Measurements from ENCODE around the gene MYRIP. TPM values are rescaled to one million over a fixed set of nuclear protein-coding genes. Genes with fewer than 3 reads are reported as not detected.

The MYRIP gene
- total RNA-seq, 1 donor from 2014 or later, result 5.9 TPM

DNA sequence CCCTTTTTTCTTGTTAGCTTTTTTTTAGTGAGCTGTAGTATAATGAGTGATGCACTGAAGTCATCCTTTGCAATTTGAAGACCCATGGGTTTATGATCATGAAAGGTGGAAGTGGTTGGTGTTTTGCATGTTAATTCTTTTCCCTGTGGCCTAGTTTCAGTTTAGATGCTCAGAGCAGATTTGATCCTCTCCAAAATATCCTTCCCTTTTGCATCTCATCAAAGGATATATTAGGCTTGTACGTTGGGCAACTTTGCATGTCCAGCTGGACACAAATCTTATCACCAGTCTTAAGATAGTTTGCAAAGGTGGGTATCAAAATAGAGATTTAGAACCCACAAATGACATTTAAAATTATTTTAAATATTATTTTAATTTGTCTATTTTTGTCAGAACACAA is 72.7 kb downstream of the MYRIP start:
- Histone ChIP-seq H3K4me1 (no peaks in the 10 kb centered on the region), H3K36me3 (no peaks in the 10 kb centered on the region), H3K9me3 (no peaks in the 10 kb centered on the region), H3K27me3 (no peaks in the 10 kb centered on the region), H3K27ac (no peak overlapping the region), H3K4me3 (no peak overlapping the region)
- intact Hi-C loops (cut with DNase I), result no loop called here
- no peak for ATAC-seq
- no peak for DNase-seq
- TF ChIP-seq, protein P1, sequence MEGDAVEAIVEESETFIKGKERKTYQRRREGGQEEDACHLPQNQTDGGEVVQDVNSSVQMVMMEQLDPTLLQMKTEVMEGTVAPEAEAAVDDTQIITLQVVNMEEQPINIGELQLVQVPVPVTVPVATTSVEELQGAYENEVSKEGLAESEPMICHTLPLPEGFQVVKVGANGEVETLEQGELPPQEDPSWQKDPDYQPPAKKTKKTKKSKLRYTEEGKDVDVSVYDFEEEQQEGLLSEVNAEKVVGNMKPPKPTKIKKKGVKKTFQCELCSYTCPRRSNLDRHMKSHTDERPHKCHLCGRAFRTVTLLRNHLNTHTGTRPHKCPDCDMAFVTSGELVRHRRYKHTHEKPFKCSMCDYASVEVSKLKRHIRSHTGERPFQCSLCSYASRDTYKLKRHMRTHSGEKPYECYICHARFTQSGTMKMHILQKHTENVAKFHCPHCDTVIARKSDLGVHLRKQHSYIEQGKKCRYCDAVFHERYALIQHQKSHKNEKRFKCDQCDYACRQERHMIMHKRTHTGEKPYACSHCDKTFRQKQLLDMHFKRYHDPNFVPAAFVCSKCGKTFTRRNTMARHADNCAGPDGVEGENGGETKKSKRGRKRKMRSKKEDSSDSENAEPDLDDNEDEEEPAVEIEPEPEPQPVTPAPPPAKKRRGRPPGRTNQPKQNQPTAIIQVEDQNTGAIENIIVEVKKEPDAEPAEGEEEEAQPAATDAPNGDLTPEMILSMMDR (IDR thresholded peaks at IDR 0.05), result no peak

DNA sequence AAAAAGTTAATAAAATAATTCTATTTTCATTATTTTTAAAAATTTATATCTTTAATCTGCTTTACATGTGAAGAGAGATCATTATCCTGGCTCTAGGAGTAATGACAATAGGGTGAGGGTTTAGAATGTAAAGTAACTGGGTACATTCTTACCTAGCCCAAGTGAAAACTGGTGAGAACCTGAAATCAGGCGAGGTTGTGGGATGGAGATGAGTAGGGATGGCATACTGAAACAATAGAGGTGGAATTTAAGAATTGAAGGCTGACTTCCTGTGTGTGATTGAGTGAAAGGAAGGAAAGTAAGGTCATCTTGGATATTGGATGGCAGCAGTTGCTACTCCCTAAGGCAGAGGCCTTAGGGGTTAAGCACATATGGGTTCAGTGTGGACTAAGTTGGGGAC is 82.7 kb downstream of the MYRIP start:
- intact Hi-C loops (cut with DNase I), result no loop called here
- Histone ChIP-seq H3K36me3 (no peaks in the 10 kb centered on the region), H3K9me3 (no peaks in the 10 kb centered on the region), H3K27ac (no peak overlapping the region), H3K4me3 (no peak overlapping the region), H3K27me3 (no peaks in the 10 kb centered on the region), H3K4me1 (no peaks in the 10 kb centered on the region)
- no peak for ATAC-seq
- TF ChIP-seq, protein P1 (IDR thresholded peaks at IDR 0.05), result no peak
- DNase-seq, result no peak

DNA sequence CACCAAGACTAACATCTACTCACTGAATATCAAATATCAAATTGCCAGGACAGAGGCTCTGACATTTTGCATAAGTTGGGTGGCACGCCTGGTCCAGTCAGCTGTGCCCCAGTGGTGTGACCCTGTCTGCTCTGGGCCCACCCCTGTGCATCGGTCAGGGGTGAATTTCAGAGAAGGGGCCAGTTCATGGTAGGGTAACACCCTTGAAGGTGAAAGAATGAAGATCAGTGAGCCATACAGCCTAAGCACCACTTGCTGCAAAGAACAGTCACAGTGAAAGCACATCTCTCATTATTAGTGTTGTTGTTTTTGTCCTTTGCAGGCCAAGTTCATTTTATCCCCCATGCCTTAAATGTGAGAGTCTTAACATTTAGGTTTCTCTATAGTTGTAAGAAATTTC is 86.8 kb downstream of the MYRIP start:
- TF ChIP-seq, protein P1 (IDR thresholded peaks at IDR 0.05), result no peak
- H3K4me1 ChIP-seq, result no peaks in the 10 kb centered on the region
- H3K36me3 ChIP-seq, result no peaks in the 10 kb centered on the region
- H3K27ac ChIP-seq, result no peak overlapping the region
- no peak for DNase-seq
- intact Hi-C loops (cut with DNase I), result no loop called here
- no peak for ATAC-seq
- H3K27me3 ChIP-seq, result no peaks in the 10 kb centered on the region
- H3K9me3 ChIP-seq, result no peaks in the 10 kb centered on the region
- no peak overlapping the region for H3K4me3 ChIP-seq

DNA sequence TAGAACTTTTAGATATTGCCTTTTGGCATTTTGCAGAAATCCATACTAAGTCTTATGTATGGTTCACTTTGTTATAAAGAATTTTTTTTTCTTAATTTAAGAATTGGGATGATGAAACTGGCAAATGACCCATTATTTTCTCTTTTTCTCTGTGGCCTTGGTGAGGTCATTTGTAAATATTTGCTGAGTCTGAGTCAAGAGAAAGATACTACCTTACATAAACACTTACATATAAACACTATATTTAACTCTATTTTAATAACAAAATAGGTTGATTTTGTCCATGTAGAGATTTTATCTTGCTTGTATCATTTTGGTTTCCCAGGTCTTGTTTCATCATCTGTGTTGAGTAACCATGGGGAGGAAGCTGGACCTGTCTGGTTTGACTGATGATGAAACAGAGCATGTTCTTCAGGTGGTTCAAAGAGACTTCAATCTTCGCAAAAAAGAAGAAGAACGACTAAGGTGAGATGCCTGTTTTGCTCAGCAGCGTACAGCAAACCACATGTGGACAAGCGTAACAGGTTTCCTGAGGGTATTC is 91.1 kb downstream of the MYRIP start:
- intact Hi-C loops (cut with DNase I), result no loop called here
- no peaks in the 10 kb centered on the region for H3K27me3 ChIP-seq
- no peaks in the 10 kb centered on the region for H3K4me1 ChIP-seq
- TF ChIP-seq, protein P1 (IDR thresholded peaks at IDR 0.05), result no peak
- ATAC-seq, result no peak
- no peak overlapping the region for H3K4me3 ChIP-seq
- DNase-seq, result no peak
- H3K27ac ChIP-seq, result no peak overlapping the region
- H3K36me3 ChIP-seq, result no peaks in the 10 kb centered on the region
- H3K9me3 ChIP-seq, result no peaks in the 10 kb centered on the region

DNA sequence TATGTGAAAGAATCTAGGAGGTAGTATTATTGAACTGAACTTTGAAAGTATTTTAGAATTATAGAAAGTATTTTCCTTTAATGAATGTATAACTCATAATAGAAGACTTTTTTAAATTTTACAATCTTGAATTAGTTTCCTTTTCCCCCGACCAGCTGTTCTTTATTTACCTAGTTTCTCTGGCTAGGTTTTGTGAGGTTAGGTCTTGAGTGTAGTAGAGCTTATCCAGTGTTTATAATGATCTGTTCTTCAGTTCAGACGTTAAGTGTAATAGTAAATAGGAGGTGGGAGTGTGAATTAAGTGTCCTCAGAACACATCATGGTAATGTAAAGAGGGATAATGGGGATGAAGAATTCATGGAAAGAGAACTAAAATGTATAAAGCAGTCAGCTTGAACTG is 93.8 kb downstream of the MYRIP start:
- intact Hi-C loops (cut with DNase I), result no loop called here
- no peak for ATAC-seq
- Histone ChIP-seq H3K9me3 (no peaks in the 10 kb centered on the region), H3K4me3 (no peak overlapping the region), H3K36me3 (no peaks in the 10 kb centered on the region), H3K4me1 (no peaks in the 10 kb centered on the region), H3K27ac (no peak overlapping the region), H3K27me3 (no peaks in the 10 kb centered on the region)
- no peak for DNase-seq
- TF ChIP-seq, protein P1 (IDR thresholded peaks at IDR 0.05), result no peak

DNA sequence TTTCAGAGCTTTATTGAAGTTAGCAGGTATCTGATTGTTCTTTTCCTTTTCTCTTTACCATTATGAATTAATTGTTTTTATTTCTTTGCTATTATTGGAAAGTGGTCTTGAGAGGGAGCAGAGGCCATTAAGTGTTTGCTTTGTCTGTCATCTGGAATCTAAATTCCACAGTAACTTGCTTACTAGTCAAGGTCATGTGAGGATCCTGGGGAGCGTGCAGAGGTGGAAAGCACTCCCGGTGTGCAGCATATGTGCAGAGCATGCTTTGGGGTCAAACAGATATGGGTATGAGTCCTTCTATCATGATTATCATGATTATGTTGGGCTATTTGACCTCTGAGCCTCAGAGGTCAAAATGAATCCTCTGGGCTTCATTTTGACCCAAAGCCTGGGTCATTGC is 96.4 kb downstream of the MYRIP start:
- ATAC-seq (no peak), DNase-seq (no peak)
- Histone ChIP-seq H3K36me3 (no peaks in the 10 kb centered on the region), H3K27me3 (no peaks in the 10 kb centered on the region), H3K9me3 (no peaks in the 10 kb centered on the region), H3K4me1 (no peaks in the 10 kb centered on the region), H3K4me3 (no peak overlapping the region), H3K27ac (no peak overlapping the region)
- intact Hi-C loops (cut with DNase I), result no loop called here
- TF ChIP-seq, protein P1 (IDR thresholded peaks at IDR 0.05), result no peak

All from upper lobe of right lung (tissue), 1 donor.